IMR-90 (cell line): ENCODE measurements around the gene LRRC4C. TPM values are rescaled to one million over a fixed set of nuclear protein-coding genes. Genes with fewer than 3 reads are reported as not detected.

Experiments
- ATAC-seq: fragments of 200-7000 bp; cut with Tn5 transposase; 2 replicates; pipeline ENCODE4 v1.9.1; 2020; ENCODE audit warnings: low read depth, mild to moderate bottlenecking, moderate library complexity
- BruUV-seq: library from RNA; stranded (reverse); fragments of 400-500 nt; replicated peaks from 2 replicates; lab custom pipeline; 2021; lab: Mats Ljungman, UMichigan
- CTCF ChIA-PET: fragments of 300-600 bp; formaldehyde crosslinking; extraction: SDS; loops from one replicate; lab custom pipeline; 2021; ENCODE audit warnings: antibody characterized with exemption; lab: Yijun Ruan, JAX
- POLR2A ChIA-PET: fragments of 300-600 bp; sonication (Branson Sonifier 250); formaldehyde crosslinking; loops from one replicate; lab custom pipeline; 2022; ENCODE audit warnings: antibody characterized with exemption; ENCODE audit not compliant: unreplicated experiment; lab: Charles Lee
- DNase-seq: peaks from one replicate; pipeline ENCODE4 v3.0.0; 2013
- H2AFZ ChIP-seq: replicated peaks from 2 replicates; pipeline ENCODE3; 2013; ENCODE audit warnings: low read length, mild to moderate bottlenecking; ENCODE audit not compliant: poor library complexity
- H2AK5ac ChIP-seq: 2 replicates; pipeline ENCODE4 v1.6.1; 2013; ENCODE audit warnings: low read depth, low read length, inconsistent platforms
- H2AK9ac ChIP-seq: replicated peaks from 2 replicates; pipeline ENCODE3; 2013; ENCODE audit warnings: mild to moderate bottlenecking, low read depth, low read length, moderate library complexity; ENCODE audit not compliant: poor library complexity
- H2BK120ac ChIP-seq: 2 replicates; pipeline ENCODE4 v1.6.1; 2013; ENCODE audit warnings: low read depth, low read length, inconsistent platforms
- H2BK15ac ChIP-seq: 3 replicates; pipeline ENCODE4 v1.6.1; 2013; ENCODE audit warnings: low read depth, low read length, inconsistent platforms
- H2BK20ac ChIP-seq: 2 replicates; pipeline ENCODE4 v1.6.1; 2013; ENCODE audit warnings: low read depth, mild to moderate bottlenecking, inconsistent platforms, low read length, moderate library complexity
- H2BK5ac ChIP-seq: 2 replicates; pipeline ENCODE4 v1.6.1; 2013; ENCODE audit warnings: mild to moderate bottlenecking, low read depth, low read length, inconsistent platforms; ENCODE audit not compliant: poor library complexity, severe bottlenecking
- H3K14ac ChIP-seq: replicated peaks from 2 replicates; pipeline ENCODE4 v1.6.1; 2013; ENCODE audit warnings: low read depth, low read length, inconsistent platforms
- H3K18ac ChIP-seq: 2 replicates; pipeline ENCODE4 v1.6.1; 2013; ENCODE audit warnings: low read depth, low read length, control low read depth
- H3K23ac ChIP-seq: 2 replicates; pipeline ENCODE4 v1.6.1; 2013; ENCODE audit warnings: low read depth, low read length, inconsistent platforms
- H3K27ac ChIP-seq: 2 replicates; pipeline ENCODE4 v1.5.1; 2013; ENCODE audit warnings: mild to moderate bottlenecking, control low read depth, low read length; ENCODE audit not compliant: insufficient read depth
- H3K27me3 ChIP-seq: 2 replicates; pipeline ENCODE4 v1.6.1; 2013; ENCODE audit warnings: low read length; ENCODE audit not compliant: control insufficient read depth, insufficient read depth
- H3K36me3 ChIP-seq: 2 replicates; pipeline ENCODE4 v1.6.1; 2013; ENCODE audit warnings: low read length, mixed read lengths; ENCODE audit not compliant: control insufficient read depth, insufficient read depth
- H3K4ac ChIP-seq: 2 replicates; pipeline ENCODE4 v1.6.1; 2013; ENCODE audit warnings: low read depth, low read length, inconsistent platforms
- H3K4me1 ChIP-seq: 2 replicates; pipeline ENCODE4 v1.6.1; 2013; ENCODE audit warnings: low read length, mixed read lengths; ENCODE audit not compliant: control insufficient read depth, insufficient read depth
- H3K4me2 ChIP-seq: 2 replicates; pipeline ENCODE4 v1.6.1; 2013; ENCODE audit warnings: low read depth, mild to moderate bottlenecking, control low read depth, low read length, moderate library complexity
- H3K4me3 ChIP-seq: 2 replicates; pipeline ENCODE4 v1.5.1; 2013; ENCODE audit warnings: low read depth, mild to moderate bottlenecking, control low read depth, low read length, moderate library complexity; ENCODE audit not compliant: insufficient read depth
- H3K56ac ChIP-seq: 2 replicates; pipeline ENCODE4 v1.6.1; 2013; ENCODE audit warnings: low read length, inconsistent platforms; ENCODE audit not compliant: insufficient read depth; ENCODE audit errors: extremely low read depth
- H3K79me1 ChIP-seq, 2 experiments: 2 replicates each; pipeline ENCODE4 v1.6.1; 2013; ENCODE audit warnings: low read length in 2 of 2, inconsistent platforms in 1 of 2, low read depth in 1 of 2
- H3K9ac ChIP-seq: 2 replicates; pipeline ENCODE4 v1.6.1; 2013; ENCODE audit warnings: low read depth, low read length, control low read depth
- H3K9me1 ChIP-seq: 2 replicates; pipeline ENCODE4 v1.6.1; 2013; ENCODE audit warnings: low read length, inconsistent platforms; ENCODE audit not compliant: insufficient read depth
- H3K9me3 ChIP-seq: 2 replicates; pipeline ENCODE4 v1.6.1; 2013; ENCODE audit warnings: low read length; ENCODE audit not compliant: control insufficient read depth, insufficient read depth
- H4K20me1 ChIP-seq: 2 replicates; pipeline ENCODE4 v1.6.1; 2013; ENCODE audit warnings: low read length, inconsistent platforms; ENCODE audit not compliant: insufficient read depth
- H4K5ac ChIP-seq: 2 replicates; pipeline ENCODE4 v1.6.1; 2013; ENCODE audit warnings: mild to moderate bottlenecking, low read depth, low read length, control low read depth
- H4K8ac ChIP-seq, 2 experiments: 2 replicates each; pipeline ENCODE4 v1.6.1; 2013; ENCODE audit warnings: low read depth in 2 of 2, low read length in 2 of 2, control low read depth in 1 of 2, inconsistent platforms in 1 of 2
- H4K91ac ChIP-seq: 2 replicates; pipeline ENCODE4 v1.6.1; 2013; ENCODE audit warnings: low read depth, low read length, inconsistent platforms; ENCODE audit not compliant: insufficient read depth
- CEBPB ChIP-seq: IDR thresholded peaks from 2 replicates; pipeline ENCODE4 v1.6.1; 2012; ENCODE audit warnings: low read depth, low read length, improper control_type of control experiment
- CHD1 ChIP-seq: IDR thresholded peaks from 2 replicates; pipeline ENCODE4 v1.6.1; 2012; ENCODE audit warnings: low read depth, low read length, improper control_type of control experiment
- CTCF ChIP-seq: conservative IDR thresholded peaks from 2 replicates; pipeline ENCODE4 v1.5.1; 2012; ENCODE audit warnings: mild to moderate bottlenecking, low read depth, low read length, improper control_type of control experiment
- ELK1 ChIP-seq: fragments of 150-350 bp; IDR thresholded peaks from 2 replicates; pipeline ENCODE4 v1.6.1; 2016; ENCODE audit warnings: low read depth, mild to moderate bottlenecking, low read length, moderate library complexity, borderline replicate concordance
- FOS ChIP-seq: fragments of 150-350 bp; IDR thresholded peaks from 2 replicates; pipeline ENCODE4 v1.6.1; 2016; ENCODE audit warnings: low read depth, low read length
- MAFK ChIP-seq: IDR thresholded peaks from 2 replicates; pipeline ENCODE4 v1.6.1; 2012; ENCODE audit warnings: low read depth, low read length, improper control_type of control experiment
- MAZ ChIP-seq: IDR thresholded peaks from 2 replicates; pipeline ENCODE4 v1.6.1; 2012; ENCODE audit warnings: low read depth, mild to moderate bottlenecking, low read length, improper control_type of control experiment, moderate library complexity, borderline replicate concordance
- NFE2L2 ChIP-seq: fragments of 150-350 bp; IDR thresholded peaks from 2 replicates; pipeline ENCODE4 v1.6.1; 2016; ENCODE audit warnings: low read depth, mild to moderate bottlenecking, low read length
- POLR2A ChIP-seq: IDR thresholded peaks from 2 replicates; pipeline ENCODE4 v1.6.1; 2012; ENCODE audit warnings: mild to moderate bottlenecking, low read depth, low read length
- RAD21 ChIP-seq: IDR thresholded peaks from 2 replicates; pipeline ENCODE4 v1.6.1; 2012; ENCODE audit warnings: low read length, improper control_type of control experiment
- RCOR1 ChIP-seq: IDR thresholded peaks from 2 replicates; pipeline ENCODE4 v1.6.1; 2012; ENCODE audit warnings: mild to moderate bottlenecking, low read length, improper control_type of control experiment; ENCODE audit not compliant: insufficient replicate concordance
- RFX5 ChIP-seq: IDR thresholded peaks from 2 replicates; pipeline ENCODE4 v1.8.0; 2012; ENCODE audit warnings: low read depth, mild to moderate bottlenecking, low read length, moderate library complexity
- SMC3 ChIP-seq: fragments of 150-350 bp; IDR thresholded peaks from 2 replicates; pipeline ENCODE4 v1.6.1; 2016; ENCODE audit warnings: low read depth, mild to moderate bottlenecking, antibody characterized with exemption, low read length, moderate library complexity
- WGBS, 2 experiments: methylation state at CpG; one replicate each; pipeline versions ENCODE4 v1.1.5 to v1.1.7; 2013; ENCODE audit warnings: missing lambda C conversion rate in 2 of 2; ENCODE audit not compliant: insufficient read length in 1 of 2; ENCODE audit errors: extremely low coverage in 2 of 2; 5-methylcytosine and 5-hydroxymethylcytosine counted together
- dilution Hi-C: fragments of 300-500 bp; cut with HindIII; formaldehyde crosslinking; loops from one replicate; pipeline ENCODE4 v1.14.3; 2018; ENCODE audit warnings: low sequenced_read_pairs; ENCODE audit not compliant: unreplicated experiment
- in situ Hi-C: fragments of 300-500 bp; cut with MboI; formaldehyde crosslinking; loops from 3 replicates; pipeline ENCODE4 v1.14.3; 2019; ENCODE audit warnings: low sequenced_read_pairs, inconsistent platforms, mixed read lengths
- intact Hi-C: fragments of 100-400 bp; cut with micrococcal nuclease; formaldehyde crosslinking; loops from 2 replicates; pipeline ENCODE4 v1.10.0; 2022
- polyA plus RNA-seq, 3 experiments: library from polyadenylated mRNA; depleted of rRNA; stranded (reverse); fragments of >200 nt; gene quantifications; 2 replicates each; pipeline ENCODE4 v1.2.3, GENCODE V29; 2012; ENCODE audit warnings: low replicate concordance in 1 of 3
- total RNA-seq: library from RNA; depleted of rRNA; stranded (reverse); fragments of >200 nt; gene quantifications from 2 replicates; pipeline ENCODE4 v1.2.3, GENCODE V29; 2012

The LRRC4C gene
- total and polyA plus RNA-seq, 2 of the 4 experiments (the other 2 are of a cell fraction) = under 0.01 to 0.03 TPM

DNA sequence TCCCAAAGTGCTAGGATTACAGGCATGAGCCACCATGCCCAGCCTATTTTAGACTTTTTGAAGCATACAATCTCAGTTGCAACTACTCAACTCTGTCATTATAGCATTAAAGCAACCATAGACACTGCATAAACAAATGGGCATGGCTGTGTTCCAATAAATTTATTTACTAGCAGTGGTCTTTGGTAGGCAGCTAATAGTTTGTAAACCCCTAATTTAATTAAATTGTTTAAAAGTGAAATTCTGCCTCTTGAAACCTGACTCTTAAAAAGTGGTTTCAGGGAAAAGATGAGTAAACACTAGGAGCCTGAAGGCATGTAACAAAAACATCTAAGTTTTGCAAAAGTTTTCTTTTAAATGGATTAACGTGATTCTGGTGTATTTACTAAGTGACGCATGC, 1364.5 kb downstream of the LRRC4C start:
- Histone ChIP-seq H3K27me3 (no peaks in the 10 kb centered on the region), H2BK20ac (no peak overlapping the region), H3K4me3 (no peak overlapping the region), H3K9ac (no peak overlapping the region), H2BK5ac (no peak overlapping the region), H4K5ac (no peak overlapping the region), H2BK15ac (no peak overlapping the region), H3K14ac (no peak overlapping the region), H3K36me3 (no peaks in the 10 kb centered on the region), H3K79me1 (no peaks in the 10 kb centered on the region), H3K23ac (no peak overlapping the region), H2BK120ac (no peak overlapping the region), H2AK5ac (no peak overlapping the region), H3K9me1 (no peaks in the 10 kb centered on the region), H3K56ac (no peak overlapping the region), H3K4me1 (no peaks in the 10 kb centered on the region), H3K4ac (no peak overlapping the region), H4K8ac (no peak overlapping the region), H2AK9ac (no peak overlapping the region), H2AFZ (no peak overlapping the region), H3K27ac (no peak overlapping the region), H4K20me1 (no peaks in the 10 kb centered on the region), H4K91ac (no peak overlapping the region), H3K18ac (no peak overlapping the region), H3K9me3 (peaks cover 5% of the 10 kb centered on the region), H3K4me2 (no peak overlapping the region)
- WGBS, 2 experiments = no CpG with 5 or more reads among the region's 2 CpGs
- no TSS peak for BruUV-seq
- in situ Hi-C loops = no loop called here
- ChIA-PET CTCF (no interaction called here), POLR2A (no interaction called here)
- DNase-seq (no peak), ATAC-seq (no peak)
- intact Hi-C loops = no loop called here
- dilution Hi-C loops = no loop called here
- TF ChIP-seq CEBPB (no peak), FOS (no peak), CHD1 (no peak), POLR2A (no peak), RFX5 (no peak), ELK1 (no peak), RCOR1 (no peak), SMC3 (no peak), RAD21 (no peak), NFE2L2 (no peak), MAFK (no peak), CTCF (no peak), MAZ (no peak)
